Neuron (in vitro differentiated cells): ENCODE measurements around the gene SH3PXD2B.
"Not testable (repeated sequence)": the region's sequence is repeated elsewhere in the genome, so short reads cannot be mapped to it uniquely, and the experiment has no call there.

Experiments
- H2AFZ ChIP-seq: one replicate; pipeline ENCODE4 v1.6.1; 2013; ENCODE audit warnings: low read depth, mild to moderate bottlenecking, inconsistent platforms, low read length, moderate library complexity
- H3K27me3 ChIP-seq: one replicate; pipeline ENCODE4 v1.6.1; 2013; ENCODE audit warnings: low read length; ENCODE audit not compliant: insufficient read depth
- H3K36me3 ChIP-seq: one replicate; pipeline ENCODE4 v1.6.1; 2013; ENCODE audit warnings: low read length; ENCODE audit not compliant: insufficient read depth
- H3K4me1 ChIP-seq: one replicate; pipeline ENCODE4 v1.6.1; 2013; ENCODE audit warnings: low read length; ENCODE audit not compliant: insufficient read depth
- H3K4me3 ChIP-seq: 2 replicates; pipeline ENCODE4 v1.5.1; 2013; ENCODE audit warnings: mild to moderate bottlenecking, low read length, moderate library complexity
- H3K9me3 ChIP-seq: one replicate; pipeline ENCODE4 v1.6.1; 2013; ENCODE audit warnings: low read length

The SH3PXD2B gene

DNA sequence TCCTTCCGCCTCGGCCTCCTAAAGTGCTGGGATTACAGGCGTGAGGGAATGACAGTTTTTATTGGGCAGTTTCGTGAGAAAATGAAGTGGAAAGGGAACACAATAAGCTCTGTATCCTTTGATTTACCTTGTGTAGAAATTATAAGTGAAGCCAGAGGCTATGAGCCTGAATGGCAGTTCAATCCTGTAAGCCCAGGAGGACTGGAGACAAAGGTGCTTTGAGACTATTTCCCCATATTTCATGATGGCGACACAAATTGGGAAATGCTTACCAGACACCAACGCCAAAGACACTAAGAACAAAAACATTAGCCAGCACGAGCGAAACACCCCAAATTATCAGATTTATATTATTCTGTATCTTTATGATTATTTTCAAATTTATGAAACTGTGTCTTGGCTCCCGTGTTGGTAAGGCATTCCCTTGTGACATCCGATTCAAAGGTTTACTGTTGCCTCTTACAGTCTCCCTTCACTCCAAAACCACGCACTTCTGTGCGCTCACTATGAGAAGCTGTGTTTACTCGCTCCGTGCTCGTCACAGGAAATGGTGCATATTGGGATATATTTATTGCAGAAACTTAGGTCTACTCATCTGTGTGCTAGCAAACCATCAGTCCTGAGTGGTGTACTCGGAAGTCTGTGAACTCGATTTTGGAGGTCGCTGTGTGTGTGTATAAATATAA lies 73.9 kb downstream of the SH3PXD2B start:
- H3K36me3 ChIP-seq: peaks cover 70% of the 10 kb centered on the region
- H2AFZ ChIP-seq: no peak overlapping the region
- no peaks in the 10 kb centered on the region for H3K4me1 ChIP-seq
- H3K27me3 ChIP-seq: no peaks in the 10 kb centered on the region
- H3K9me3 ChIP-seq: peaks cover 6% of the 10 kb centered on the region
- H3K4me3 ChIP-seq: no peak overlapping the region

GRCh38 chr5:172379481-172379880 lies 74.8 kb downstream of the SH3PXD2B start:
- Histone ChIP-seq H3K4me3 (no peak overlapping the region), H3K36me3 (peaks cover 70% of the 10 kb centered on the region), H3K9me3 (peaks cover 6% of the 10 kb centered on the region), H2AFZ (no peak overlapping the region), H3K27me3 (no peaks in the 10 kb centered on the region), H3K4me1 (no peaks in the 10 kb centered on the region)

DNA sequence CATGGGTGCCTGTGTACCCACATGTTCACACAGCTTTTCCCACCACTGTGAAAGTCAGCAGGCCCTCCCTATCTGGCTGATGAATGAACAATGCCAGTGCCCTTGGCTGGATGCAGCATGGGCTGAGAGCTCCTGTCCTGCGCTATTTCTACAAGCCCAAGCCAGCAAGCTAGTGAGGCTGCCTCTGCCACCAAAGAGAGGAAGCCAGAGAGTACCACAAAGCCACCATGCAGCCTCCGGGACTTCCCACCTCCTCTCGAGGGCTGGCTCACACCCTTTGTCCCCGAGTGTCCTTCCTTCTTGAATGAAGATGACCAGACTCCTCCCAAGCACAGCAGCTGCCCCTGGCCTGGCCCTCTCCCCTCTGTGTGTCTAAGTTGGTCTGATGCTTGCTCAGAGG lies 76.5 kb downstream of the SH3PXD2B start:
- Histone ChIP-seq H3K4me3 (no peak overlapping the region), H3K9me3 (peaks cover 12% of the 10 kb centered on the region), H2AFZ (no peak overlapping the region), H3K36me3 (peaks cover 80% of the 10 kb centered on the region), H3K27me3 (no peaks in the 10 kb centered on the region), H3K4me1 (no peaks in the 10 kb centered on the region)

DNA sequence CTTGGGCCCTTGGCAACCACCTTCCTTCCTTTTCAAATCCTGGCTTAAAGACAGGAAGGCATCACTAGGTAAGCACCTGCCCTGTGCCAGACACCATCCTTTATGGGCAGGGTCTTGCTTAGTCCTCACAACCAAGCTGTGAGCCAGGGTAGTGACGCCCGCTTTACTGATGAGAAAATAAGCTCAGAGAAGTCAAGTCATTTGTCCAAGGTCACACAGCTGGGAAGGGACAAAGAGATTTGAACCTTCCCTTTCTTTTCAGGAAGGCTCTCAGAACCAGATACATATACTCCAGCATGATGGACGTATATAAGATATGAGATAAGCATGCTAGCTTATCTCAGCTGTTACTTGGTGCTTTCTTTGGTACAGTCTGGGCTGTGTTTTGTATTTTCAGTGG lies 76.9 kb downstream of the SH3PXD2B start:
- peaks cover 12% of the 10 kb centered on the region for H3K9me3 ChIP-seq
- no peaks in the 10 kb centered on the region for H3K27me3 ChIP-seq
- H3K4me1 ChIP-seq: no peaks in the 10 kb centered on the region
- no peak overlapping the region for H3K4me3 ChIP-seq
- H3K36me3 ChIP-seq: peaks cover 82% of the 10 kb centered on the region
- no peak overlapping the region for H2AFZ ChIP-seq

DNA sequence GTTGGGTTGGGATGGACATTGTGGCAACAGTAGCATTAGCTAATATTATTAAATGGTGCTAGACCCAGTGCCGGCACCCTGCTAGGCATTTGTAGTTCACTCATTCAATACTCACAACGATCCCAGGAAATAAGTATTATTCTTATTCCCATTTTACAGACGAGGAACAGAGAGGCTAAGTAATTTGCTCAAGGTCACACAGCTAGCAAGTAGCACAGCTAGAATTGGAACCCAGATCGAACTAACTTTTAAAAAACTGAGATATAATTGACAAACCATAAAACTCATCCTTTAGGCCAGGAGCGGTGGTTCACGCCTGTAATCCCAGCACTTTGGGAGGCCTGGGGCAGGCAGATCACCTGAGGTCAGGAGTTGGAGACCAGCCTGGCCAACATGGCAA lies 79.5 kb downstream of the SH3PXD2B start:
- Histone ChIP-seq H3K27me3 (no peaks in the 10 kb centered on the region), H2AFZ (no peak overlapping the region), H3K4me3 (no peak overlapping the region), H3K9me3 (peaks cover 26% of the 10 kb centered on the region), H3K36me3 (peaks cover 73% of the 10 kb centered on the region), H3K4me1 (no peaks in the 10 kb centered on the region)

GRCh38 chr5:172373680-172374079 lies 80.6 kb downstream of the SH3PXD2B start:
- Histone ChIP-seq H3K4me1 (no peaks in the 10 kb centered on the region), H2AFZ (no peak overlapping the region), H3K36me3 (peaks cover 66% of the 10 kb centered on the region), H3K4me3 (no peak overlapping the region), H3K9me3 (peaks cover 26% of the 10 kb centered on the region), H3K27me3 (no peaks in the 10 kb centered on the region)

DNA sequence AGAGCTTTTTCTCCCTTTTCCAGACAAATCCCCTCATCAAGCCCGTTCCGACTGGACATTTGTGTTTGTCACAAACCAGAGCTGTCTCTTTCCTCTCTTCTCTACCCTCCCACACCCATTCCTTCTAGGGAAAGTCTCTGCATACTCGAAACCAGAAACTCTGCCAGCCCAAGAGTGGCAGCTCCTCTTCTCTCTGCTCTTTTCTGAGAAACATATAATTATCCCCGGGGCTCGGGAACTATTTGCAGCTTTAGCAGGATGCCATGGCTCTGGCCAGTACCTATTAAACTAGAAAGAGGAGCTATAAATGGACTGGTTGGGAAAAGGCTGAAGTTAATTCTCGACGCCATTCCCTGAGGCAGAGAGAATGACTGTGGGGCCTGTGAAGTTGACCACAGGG lies 82.6 kb downstream of the SH3PXD2B start:
- H2AFZ ChIP-seq: no peak overlapping the region
- H3K9me3 ChIP-seq: peaks cover 20% of the 10 kb centered on the region
- no peaks in the 10 kb centered on the region for H3K4me1 ChIP-seq
- peaks cover 59% of the 10 kb centered on the region for H3K36me3 ChIP-seq
- no peak overlapping the region for H3K4me3 ChIP-seq
- H3K27me3 ChIP-seq: no peaks in the 10 kb centered on the region

- Histone ChIP-seq H3K27me3 (no peaks in the 10 kb centered on the region), H3K36me3 (peaks cover 56% of the 10 kb centered on the region), H2AFZ (no peak overlapping the region), H3K4me1 (no peaks in the 10 kb centered on the region), H3K9me3 (peaks cover 20% of the 10 kb centered on the region), H3K4me3 (no peak overlapping the region)
These were observed 83.4 kb downstream of the SH3PXD2B start for GRCh38 chr5:172370648-172371545.

- Histone ChIP-seq H2AFZ (no peak overlapping the region), H3K9me3 (peaks cover 20% of the 10 kb centered on the region), H3K4me3 (no peak overlapping the region), H3K36me3 (peaks cover 52% of the 10 kb centered on the region), H3K27me3 (no peaks in the 10 kb centered on the region), H3K4me1 (no peaks in the 10 kb centered on the region)
These were observed 84.1 kb downstream of the SH3PXD2B start for GRCh38 chr5:172370237-172370640.

DNA sequence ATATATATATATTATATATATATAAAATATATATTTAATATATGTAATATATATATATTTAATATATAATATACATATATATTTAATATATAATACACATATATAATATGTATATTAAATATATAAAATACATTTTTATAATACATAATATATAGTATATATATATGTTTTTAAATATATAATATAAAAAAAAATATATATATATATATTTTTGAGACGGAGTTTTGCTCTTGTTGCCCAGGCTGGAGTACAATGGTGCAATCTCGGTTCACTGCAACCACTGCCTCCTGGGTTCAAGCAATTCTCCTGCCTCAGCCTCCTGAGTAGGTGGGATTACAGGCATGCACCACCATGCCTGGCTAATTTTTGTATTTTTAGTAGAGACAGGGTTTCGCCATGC lies 85.6 kb downstream of the SH3PXD2B start:
- not testable (repeated sequence) for H2AFZ ChIP-seq, H3K27me3 ChIP-seq, H3K4me1 ChIP-seq, H3K4me3 ChIP-seq
- Histone ChIP-seq H3K36me3 (peaks cover 43% of the 10 kb centered on the region), H3K9me3 (peaks cover 20% of the 10 kb centered on the region)

DNA sequence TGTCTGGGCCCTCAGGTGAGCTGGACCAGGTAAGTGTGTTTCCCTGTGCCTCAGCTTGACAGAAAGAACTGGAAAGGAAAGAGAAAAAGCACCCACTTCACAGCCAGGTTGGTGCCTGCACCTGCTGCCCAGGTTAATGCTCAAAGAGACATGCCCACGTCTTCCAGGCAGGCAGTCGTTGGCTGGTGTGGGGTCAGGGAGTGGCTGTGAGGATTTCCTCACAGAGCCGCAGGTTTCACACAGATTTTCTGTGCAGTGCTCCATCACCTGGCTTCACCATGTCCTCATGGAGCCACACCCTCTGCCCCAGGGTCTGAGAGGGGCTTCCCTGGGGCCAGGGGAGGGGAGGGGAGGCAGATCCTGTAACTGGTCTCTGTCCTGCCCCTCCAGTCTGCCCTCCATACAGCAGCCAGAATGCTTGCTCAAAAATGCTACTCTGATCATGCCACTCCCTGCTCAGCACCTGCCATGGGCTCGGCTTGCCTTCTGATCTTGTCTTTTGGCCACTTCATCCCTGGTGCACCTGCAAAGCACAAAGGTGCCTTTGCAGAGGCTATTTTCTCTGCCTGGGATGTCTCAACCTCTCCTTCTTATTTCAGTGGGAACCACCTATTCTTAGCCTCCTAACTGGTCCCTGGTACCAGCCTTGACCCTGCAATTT lies 88.2 kb downstream of the SH3PXD2B start:
- H3K4me1 ChIP-seq: no peaks in the 10 kb centered on the region
- peaks cover 39% of the 10 kb centered on the region for H3K36me3 ChIP-seq
- no peak overlapping the region for H2AFZ ChIP-seq
- peaks cover 8% of the 10 kb centered on the region for H3K9me3 ChIP-seq
- H3K27me3 ChIP-seq: no peaks in the 10 kb centered on the region
- no peak overlapping the region for H3K4me3 ChIP-seq

DNA sequence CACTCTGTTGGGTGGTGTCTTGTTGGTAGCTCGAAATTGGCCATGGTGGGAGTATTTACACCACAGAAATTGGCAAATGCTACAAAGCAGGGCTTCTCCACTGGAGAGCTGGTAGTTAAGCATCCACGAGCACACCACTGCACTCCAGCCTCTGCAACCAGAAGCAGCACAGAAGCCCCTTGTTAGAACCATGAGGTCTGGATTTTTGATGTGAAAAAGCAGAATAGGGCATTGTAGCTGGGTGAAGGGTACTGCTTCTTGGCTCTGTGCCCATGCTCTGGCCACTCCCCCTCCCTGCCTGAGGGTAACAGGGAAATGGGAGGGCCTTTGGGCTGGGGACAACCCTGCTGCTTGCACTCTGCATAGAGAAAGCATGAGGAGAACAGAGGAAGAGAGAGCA lies 89.6 kb downstream of the SH3PXD2B start:
- H3K27me3 ChIP-seq: no peaks in the 10 kb centered on the region
- no peaks in the 10 kb centered on the region for H3K9me3 ChIP-seq
- H3K4me1 ChIP-seq: no peaks in the 10 kb centered on the region
- no peak overlapping the region for H2AFZ ChIP-seq
- no peak overlapping the region for H3K4me3 ChIP-seq
- peaks cover 40% of the 10 kb centered on the region for H3K36me3 ChIP-seq

DNA sequence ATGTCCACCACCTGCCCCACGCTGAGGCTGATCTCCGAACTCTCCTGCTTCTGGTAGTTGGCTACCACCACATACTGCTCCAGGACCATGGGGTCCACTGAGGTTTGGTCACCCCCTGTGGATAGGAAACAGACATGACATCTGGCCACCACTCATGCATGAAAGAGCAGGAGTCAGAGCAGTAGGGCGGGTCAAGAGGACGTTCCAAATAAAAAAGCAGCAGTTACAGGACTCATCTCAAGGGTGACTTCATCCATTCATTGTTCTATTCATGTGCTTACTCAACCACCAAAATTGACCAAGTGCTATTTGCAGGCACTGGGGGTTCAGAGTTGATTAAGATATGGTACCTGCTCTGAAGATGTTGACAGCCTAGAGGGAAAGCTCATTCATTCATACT lies 91.6 kb downstream of the SH3PXD2B start:
- Histone ChIP-seq H3K4me3 (no peak overlapping the region), H3K27me3 (no peaks in the 10 kb centered on the region), H3K36me3 (peaks cover 54% of the 10 kb centered on the region), H3K4me1 (no peaks in the 10 kb centered on the region), H3K9me3 (no peaks in the 10 kb centered on the region), H2AFZ (no peak overlapping the region)
